ENCODE data around the gene SLC22A12. TPM values are rescaled to one million over a fixed set of nuclear protein-coding genes. Genes with fewer than 3 reads are reported as not detected.

SLC22A12 gene
- total RNA-seq, 1 donor from 2014 or later = not detected

DNA sequence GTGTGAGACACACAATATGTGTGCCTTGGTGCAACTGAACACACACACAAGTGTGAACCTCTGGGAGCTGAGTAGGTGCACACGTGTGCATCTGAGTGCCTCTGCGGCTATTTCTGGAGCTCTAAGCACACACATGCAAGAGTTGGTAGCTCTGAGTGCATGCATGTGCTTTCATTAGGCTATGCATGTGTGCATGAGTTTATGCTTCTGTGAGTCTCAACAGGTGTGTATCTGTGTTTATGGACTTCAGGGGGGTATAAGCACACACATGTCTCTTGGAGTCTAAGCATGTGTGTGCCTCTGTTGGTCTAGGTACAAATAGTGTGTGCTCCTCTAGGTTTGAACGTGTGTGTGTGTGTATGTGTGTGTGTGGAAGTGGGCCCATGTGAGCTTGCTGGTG is 25.8 kb downstream of the SLC22A12 start:
- Histone ChIP-seq H2AFZ (replicated peaks) (no peak overlapping the region), H3K9me3 (ENCODE audit: low read depth) (no peaks in the 10 kb centered on the region), H4K20me1 (ENCODE audit: low read depth) (no peaks in the 10 kb centered on the region), H3K4me3 (no peak overlapping the region), H3F3A (ENCODE audit: low read depth) (no peaks in the 10 kb centered on the region), H3K4me2 (no peak overlapping the region), H3K36me3 (no peaks in the 10 kb centered on the region), H3K27ac (no peak overlapping the region), H3K9ac (no peak overlapping the region), H3K27me3 (no peaks in the 10 kb centered on the region), H3K79me2 (ENCODE audit: low read depth) (no peaks in the 10 kb centered on the region), H3K4me1 (peaks cover 22% of the 10 kb centered on the region)
- Mint-ChIP-seq H3K27me3 (ENCODE audit: insufficient read depth, low read depth) (no peaks in the 10 kb centered on the region), H3K27ac (peak overlapping the region; percentile 1), H3K4me3 (no peak overlapping the region), H3K36me3 (peaks cover 18% of the 10 kb centered on the region), H3K4me1 (peaks cover 24% of the 10 kb centered on the region), H3K9me3 (no peaks in the 10 kb centered on the region)
- TF ChIP-seq, protein P1, sequence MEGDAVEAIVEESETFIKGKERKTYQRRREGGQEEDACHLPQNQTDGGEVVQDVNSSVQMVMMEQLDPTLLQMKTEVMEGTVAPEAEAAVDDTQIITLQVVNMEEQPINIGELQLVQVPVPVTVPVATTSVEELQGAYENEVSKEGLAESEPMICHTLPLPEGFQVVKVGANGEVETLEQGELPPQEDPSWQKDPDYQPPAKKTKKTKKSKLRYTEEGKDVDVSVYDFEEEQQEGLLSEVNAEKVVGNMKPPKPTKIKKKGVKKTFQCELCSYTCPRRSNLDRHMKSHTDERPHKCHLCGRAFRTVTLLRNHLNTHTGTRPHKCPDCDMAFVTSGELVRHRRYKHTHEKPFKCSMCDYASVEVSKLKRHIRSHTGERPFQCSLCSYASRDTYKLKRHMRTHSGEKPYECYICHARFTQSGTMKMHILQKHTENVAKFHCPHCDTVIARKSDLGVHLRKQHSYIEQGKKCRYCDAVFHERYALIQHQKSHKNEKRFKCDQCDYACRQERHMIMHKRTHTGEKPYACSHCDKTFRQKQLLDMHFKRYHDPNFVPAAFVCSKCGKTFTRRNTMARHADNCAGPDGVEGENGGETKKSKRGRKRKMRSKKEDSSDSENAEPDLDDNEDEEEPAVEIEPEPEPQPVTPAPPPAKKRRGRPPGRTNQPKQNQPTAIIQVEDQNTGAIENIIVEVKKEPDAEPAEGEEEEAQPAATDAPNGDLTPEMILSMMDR (IDR thresholded peaks at IDR 0.05) = no peak
- TF ChIP-seq EZH2 (IDR thresholded peaks at IDR 0.05) = no peak
- no peak for TF ChIP-seq EZH2phosphoT487 (IDR thresholded peaks at IDR 0.05)
- DNase-seq (ENCODE audit: low spot score) = no peak

- Histone ChIP-seq H3K4me3 (no peak overlapping the region), H3K9me3 (ENCODE audit: low read depth) (no peaks in the 10 kb centered on the region), H4K20me1 (ENCODE audit: low read depth) (no peaks in the 10 kb centered on the region), H3K36me3 (no peaks in the 10 kb centered on the region), H3K27me3 (no peaks in the 10 kb centered on the region), H3F3A (ENCODE audit: low read depth) (no peaks in the 10 kb centered on the region), H3K4me2 (no peak overlapping the region), H3K79me2 (ENCODE audit: low read depth) (no peaks in the 10 kb centered on the region), H3K9ac (no peak overlapping the region), H2AFZ (replicated peaks) (no peak overlapping the region), H3K27ac (no peak overlapping the region), H3K4me1 (peaks cover 17% of the 10 kb centered on the region)
- peak overlapping the region; percentile 95 for H3K27ac Mint-ChIP-seq
- no peak for DNase-seq (ENCODE audit: low spot score)
- H3K27me3 Mint-ChIP-seq (ENCODE audit: insufficient read depth, low read depth) = peaks cover 2% of the 10 kb centered on the region
- TF ChIP-seq, protein P1 (IDR thresholded peaks at IDR 0.05) = no peak
- TF ChIP-seq EZH2phosphoT487 (IDR thresholded peaks at IDR 0.05) = no peak
- no peak for TF ChIP-seq EZH2 (IDR thresholded peaks at IDR 0.05)
- no peaks in the 10 kb centered on the region for H3K9me3 Mint-ChIP-seq
- peaks cover 28% of the 10 kb centered on the region for H3K4me1 Mint-ChIP-seq
- peaks cover 20% of the 10 kb centered on the region for H3K36me3 Mint-ChIP-seq
- H3K4me3 Mint-ChIP-seq = peak overlapping the region; percentile 46
Measured at GRCh38 chr11:64619196-64619595, 28.2 kb downstream of the SLC22A12 start.

DNA sequence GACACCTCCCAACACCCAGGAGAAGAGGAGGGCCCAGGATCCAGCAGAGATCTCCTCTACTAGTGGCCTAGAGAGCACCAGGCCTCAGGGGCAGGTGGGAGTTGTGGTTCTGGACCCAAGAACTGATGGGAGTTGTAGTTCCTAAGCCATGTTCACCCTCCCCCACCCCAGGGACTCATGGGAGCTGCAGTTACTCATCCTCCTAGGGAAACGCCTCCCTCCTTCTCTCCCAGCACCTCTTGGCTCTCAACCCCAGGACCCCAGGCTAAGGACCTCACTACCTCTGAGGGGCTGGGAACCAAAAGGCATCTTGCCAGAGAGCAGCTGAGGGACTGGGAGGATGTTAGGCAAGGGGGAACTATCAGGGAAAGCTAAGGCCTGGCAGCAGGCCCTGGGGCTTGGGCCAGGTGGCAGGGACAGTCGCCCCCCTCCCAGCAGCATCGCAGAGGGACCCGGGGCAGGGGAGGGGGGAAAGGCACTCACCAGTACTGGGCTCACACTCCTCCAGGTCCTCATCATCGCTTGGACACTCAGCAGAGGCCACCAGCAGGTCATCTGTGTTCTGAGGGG is 28.9 kb downstream of the SLC22A12 start:
- Histone ChIP-seq H3K9me3 (ENCODE audit: low read depth) (no peaks in the 10 kb centered on the region), H3K4me1 (peaks cover 12% of the 10 kb centered on the region), H3K9ac (no peak overlapping the region), H3K36me3 (no peaks in the 10 kb centered on the region), H4K20me1 (ENCODE audit: low read depth) (no peaks in the 10 kb centered on the region), H2AFZ (replicated peaks) (no peak overlapping the region), H3K4me3 (no peak overlapping the region), H3K27me3 (no peaks in the 10 kb centered on the region), H3F3A (ENCODE audit: low read depth) (no peaks in the 10 kb centered on the region), H3K79me2 (ENCODE audit: low read depth) (no peaks in the 10 kb centered on the region), H3K4me2 (no peak overlapping the region), H3K27ac (no peak overlapping the region)
- Mint-ChIP-seq H3K27me3 (ENCODE audit: insufficient read depth, low read depth) (peaks cover 4% of the 10 kb centered on the region), H3K9me3 (no peaks in the 10 kb centered on the region), H3K4me3 (peak overlapping the region; percentile 13), H3K4me1 (peaks cover 28% of the 10 kb centered on the region), H3K36me3 (peaks cover 20% of the 10 kb centered on the region), H3K27ac (peak overlapping the region; percentile 95)
- peak; percentile 56 for DNase-seq (ENCODE audit: low spot score)
- TF ChIP-seq EZH2 (IDR thresholded peaks at IDR 0.05) (no peak), EZH2phosphoT487 (IDR thresholded peaks at IDR 0.05) (no peak)
- TF ChIP-seq, protein P1 (IDR thresholded peaks at IDR 0.05) = no peak

Data from neural progenitor cell (in vitro differentiated cells).